Measurements from ENCODE around the gene SUPT16H.

The SUPT16H gene

DNA sequence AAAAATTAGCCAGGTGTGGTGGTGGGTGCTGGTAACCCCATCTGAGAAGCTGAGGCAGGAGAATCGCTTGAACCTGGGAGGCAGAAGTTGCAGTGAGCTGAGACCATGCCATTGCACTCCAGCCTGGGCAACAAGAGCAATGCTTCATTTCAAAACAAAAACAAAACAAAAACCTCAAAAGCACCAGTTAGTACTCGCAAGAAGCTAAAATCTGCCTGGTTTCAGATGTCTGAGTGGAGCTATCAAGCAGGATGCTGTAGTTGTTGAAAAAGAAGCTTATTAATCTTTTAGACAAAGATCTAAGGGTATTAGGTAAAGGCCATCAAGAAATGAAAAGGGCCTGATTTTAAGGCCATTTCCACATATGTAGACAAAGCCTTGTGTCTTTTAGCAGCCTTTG lies 50.9 kb downstream of the SUPT16H start:
- Histone ChIP-seq H3K9me2 (replicated peaks; ENCODE audit: insufficient read depth, low read length) (no peaks in the 10 kb centered on the region), H3K27me3 (ENCODE audit: low read length) (no peaks in the 10 kb centered on the region), H3F3A (ENCODE audit: insufficient read depth) (no peaks in the 10 kb centered on the region), H3K9me3 (ENCODE audit: insufficient read depth, low read length) (no peaks in the 10 kb centered on the region), H3K79me2 (ENCODE audit: insufficient read depth, low read length) (no peaks in the 10 kb centered on the region), H3K36me3 (ENCODE audit: low read length) (no peaks in the 10 kb centered on the region), H2AFZ (ENCODE audit: low read depth, low read length, severe bottlenecking) (no peak overlapping the region), H3K4me2 (ENCODE audit: low read depth, low read length, poor library complexity, severe bottlenecking) (no peak overlapping the region), H3K4me3 (ENCODE audit: insufficient read depth, low read length, poor library complexity, severe bottlenecking) (no peak overlapping the region), H4K20me1 (ENCODE audit: low read depth, low read length) (no peaks in the 10 kb centered on the region), H3K27ac (ENCODE audit: low read depth, low read length) (no peak overlapping the region), H3K9ac (ENCODE audit: low read length) (no peak overlapping the region)
- TF ChIP-seq EZH2phosphoT487 (conservative IDR thresholded peaks at IDR 0.05; ENCODE audit: low read length) = no peak

DNA sequence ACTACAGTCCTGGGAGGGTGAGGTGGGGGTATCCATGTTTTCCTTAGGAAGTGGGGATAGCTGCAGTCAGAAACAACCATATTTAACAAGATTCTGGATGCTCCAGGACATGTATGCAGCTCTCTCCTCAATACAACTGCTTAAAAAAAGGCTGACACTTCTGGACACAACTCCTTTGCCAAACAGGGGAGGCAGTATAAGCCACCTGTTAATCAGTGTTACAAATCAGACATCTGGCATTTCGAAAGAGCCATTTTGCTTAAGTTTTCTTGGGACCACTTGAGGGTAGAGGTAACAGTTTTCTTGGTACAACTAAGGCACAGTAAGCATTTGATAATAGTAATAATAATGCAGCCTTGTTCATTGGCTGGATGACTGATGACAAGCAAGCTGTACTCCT lies 56.8 kb downstream of the SUPT16H start:
- Histone ChIP-seq H3K27me3 (ENCODE audit: low read length) (no peaks in the 10 kb centered on the region), H3K9ac (ENCODE audit: low read length) (no peak overlapping the region), H3K9me2 (replicated peaks; ENCODE audit: insufficient read depth, low read length) (no peaks in the 10 kb centered on the region), H3K79me2 (ENCODE audit: insufficient read depth, low read length) (no peaks in the 10 kb centered on the region), H3K9me3 (ENCODE audit: insufficient read depth, low read length) (no peaks in the 10 kb centered on the region), H3K27ac (ENCODE audit: low read depth, low read length) (no peak overlapping the region), H4K20me1 (ENCODE audit: low read depth, low read length) (no peaks in the 10 kb centered on the region), H3K36me3 (ENCODE audit: low read length) (no peaks in the 10 kb centered on the region), H3F3A (ENCODE audit: insufficient read depth) (no peaks in the 10 kb centered on the region), H3K4me2 (ENCODE audit: low read depth, low read length, poor library complexity, severe bottlenecking) (no peak overlapping the region), H2AFZ (ENCODE audit: low read depth, low read length, severe bottlenecking) (no peak overlapping the region), H3K4me3 (ENCODE audit: insufficient read depth, low read length, poor library complexity, severe bottlenecking) (no peak overlapping the region)
- TF ChIP-seq, protein P1, sequence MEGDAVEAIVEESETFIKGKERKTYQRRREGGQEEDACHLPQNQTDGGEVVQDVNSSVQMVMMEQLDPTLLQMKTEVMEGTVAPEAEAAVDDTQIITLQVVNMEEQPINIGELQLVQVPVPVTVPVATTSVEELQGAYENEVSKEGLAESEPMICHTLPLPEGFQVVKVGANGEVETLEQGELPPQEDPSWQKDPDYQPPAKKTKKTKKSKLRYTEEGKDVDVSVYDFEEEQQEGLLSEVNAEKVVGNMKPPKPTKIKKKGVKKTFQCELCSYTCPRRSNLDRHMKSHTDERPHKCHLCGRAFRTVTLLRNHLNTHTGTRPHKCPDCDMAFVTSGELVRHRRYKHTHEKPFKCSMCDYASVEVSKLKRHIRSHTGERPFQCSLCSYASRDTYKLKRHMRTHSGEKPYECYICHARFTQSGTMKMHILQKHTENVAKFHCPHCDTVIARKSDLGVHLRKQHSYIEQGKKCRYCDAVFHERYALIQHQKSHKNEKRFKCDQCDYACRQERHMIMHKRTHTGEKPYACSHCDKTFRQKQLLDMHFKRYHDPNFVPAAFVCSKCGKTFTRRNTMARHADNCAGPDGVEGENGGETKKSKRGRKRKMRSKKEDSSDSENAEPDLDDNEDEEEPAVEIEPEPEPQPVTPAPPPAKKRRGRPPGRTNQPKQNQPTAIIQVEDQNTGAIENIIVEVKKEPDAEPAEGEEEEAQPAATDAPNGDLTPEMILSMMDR (IDR thresholded peaks at IDR 0.05; ENCODE audit: insufficient read depth, low read length, poor library complexity, severe bottlenecking) = no peak
- TF ChIP-seq EZH2phosphoT487 (conservative IDR thresholded peaks at IDR 0.05; ENCODE audit: low read length) = no peak

DNA sequence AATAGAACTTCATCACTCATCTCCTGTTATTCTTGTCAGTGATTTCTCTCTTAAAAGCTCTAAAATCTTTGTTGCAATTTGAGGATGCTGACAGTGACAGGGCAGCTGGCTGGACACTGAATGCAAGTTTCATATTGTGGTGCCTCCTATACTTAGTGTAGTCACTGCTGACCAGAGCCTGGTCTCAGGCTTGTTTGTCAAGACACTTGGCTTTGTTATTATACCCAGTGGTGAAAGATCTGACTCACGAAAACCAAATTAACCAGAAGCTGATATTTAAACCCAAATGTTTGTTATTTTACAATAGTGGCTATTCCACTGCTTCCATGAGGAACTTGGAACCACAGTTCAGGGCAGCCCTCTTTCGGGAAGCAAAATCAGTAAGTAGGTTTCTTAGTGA lies 61.1 kb downstream of the SUPT16H start:
- H3K36me3 ChIP-seq (ENCODE audit: low read length) = no peaks in the 10 kb centered on the region
- H4K20me1 ChIP-seq (ENCODE audit: low read depth, low read length) = no peaks in the 10 kb centered on the region
- H3K79me2 ChIP-seq (ENCODE audit: insufficient read depth, low read length) = no peaks in the 10 kb centered on the region
- H3K9me3 ChIP-seq (ENCODE audit: insufficient read depth, low read length) = no peaks in the 10 kb centered on the region
- TF ChIP-seq EZH2phosphoT487 (conservative IDR thresholded peaks at IDR 0.05; ENCODE audit: low read length) = no peak
- TF ChIP-seq, protein P1 (IDR thresholded peaks at IDR 0.05; ENCODE audit: insufficient read depth, low read length, poor library complexity, severe bottlenecking) = no peak
- no peak overlapping the region for H3K4me2 ChIP-seq (ENCODE audit: low read depth, low read length, poor library complexity, severe bottlenecking)
- H3K27ac ChIP-seq (ENCODE audit: low read depth, low read length) = no peak overlapping the region
- H3K9me2 ChIP-seq (replicated peaks; ENCODE audit: insufficient read depth, low read length) = no peaks in the 10 kb centered on the region
- H3K9ac ChIP-seq (ENCODE audit: low read length) = no peak overlapping the region
- no peak overlapping the region for H2AFZ ChIP-seq (ENCODE audit: low read depth, low read length, severe bottlenecking)
- H3K27me3 ChIP-seq (ENCODE audit: low read length) = no peaks in the 10 kb centered on the region
- no peak overlapping the region for H3K4me3 ChIP-seq (ENCODE audit: insufficient read depth, low read length, poor library complexity, severe bottlenecking)
- no peaks in the 10 kb centered on the region for H3F3A ChIP-seq (ENCODE audit: insufficient read depth)

DNA sequence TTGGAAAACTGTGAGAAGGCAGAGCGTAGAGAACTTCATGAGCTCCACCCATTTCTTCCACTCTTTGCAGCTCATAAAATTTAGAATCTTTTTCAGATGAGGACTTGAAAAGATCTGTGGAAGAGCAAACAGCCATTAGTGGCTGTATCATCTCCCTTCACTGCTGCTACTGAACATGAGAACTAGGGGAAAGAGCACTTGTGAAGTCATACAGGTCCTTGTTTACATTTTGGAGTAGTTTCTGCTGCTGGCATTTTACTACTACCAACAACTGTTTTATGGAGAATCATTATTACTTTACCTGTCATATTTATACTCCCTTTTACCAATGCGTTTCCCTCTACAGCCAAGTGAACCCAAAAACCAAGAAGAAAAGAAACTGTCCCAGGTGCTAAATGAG lies 62.9 kb downstream of the SUPT16H start:
- Histone ChIP-seq H3K9me3 (ENCODE audit: insufficient read depth, low read length) (no peaks in the 10 kb centered on the region), H3K36me3 (ENCODE audit: low read length) (no peaks in the 10 kb centered on the region), H3K9me2 (replicated peaks; ENCODE audit: insufficient read depth, low read length) (no peaks in the 10 kb centered on the region), H3K79me2 (ENCODE audit: insufficient read depth, low read length) (no peaks in the 10 kb centered on the region), H4K20me1 (ENCODE audit: low read depth, low read length) (no peaks in the 10 kb centered on the region), H3K27me3 (ENCODE audit: low read length) (no peaks in the 10 kb centered on the region), H3K4me3 (ENCODE audit: insufficient read depth, low read length, poor library complexity, severe bottlenecking) (no peak overlapping the region), H2AFZ (ENCODE audit: low read depth, low read length, severe bottlenecking) (no peak overlapping the region), H3K9ac (ENCODE audit: low read length) (no peak overlapping the region), H3F3A (ENCODE audit: insufficient read depth) (no peaks in the 10 kb centered on the region), H3K27ac (ENCODE audit: low read depth, low read length) (no peak overlapping the region), H3K4me2 (ENCODE audit: low read depth, low read length, poor library complexity, severe bottlenecking) (no peak overlapping the region)
- TF ChIP-seq, protein P1 (IDR thresholded peaks at IDR 0.05; ENCODE audit: insufficient read depth, low read length, poor library complexity, severe bottlenecking) = no peak
- TF ChIP-seq EZH2phosphoT487 (conservative IDR thresholded peaks at IDR 0.05; ENCODE audit: low read length) = no peak
